ENCODE data around the gene ASPHD2. TPM values are rescaled to one million over a fixed set of nuclear protein-coding genes. Genes with fewer than 3 reads are reported as not detected.

The ASPHD2 gene
- polyA plus RNA-seq, 1 of the 3 experiments (the other 2 are of a cell fraction), result 2.2 TPM

DNA sequence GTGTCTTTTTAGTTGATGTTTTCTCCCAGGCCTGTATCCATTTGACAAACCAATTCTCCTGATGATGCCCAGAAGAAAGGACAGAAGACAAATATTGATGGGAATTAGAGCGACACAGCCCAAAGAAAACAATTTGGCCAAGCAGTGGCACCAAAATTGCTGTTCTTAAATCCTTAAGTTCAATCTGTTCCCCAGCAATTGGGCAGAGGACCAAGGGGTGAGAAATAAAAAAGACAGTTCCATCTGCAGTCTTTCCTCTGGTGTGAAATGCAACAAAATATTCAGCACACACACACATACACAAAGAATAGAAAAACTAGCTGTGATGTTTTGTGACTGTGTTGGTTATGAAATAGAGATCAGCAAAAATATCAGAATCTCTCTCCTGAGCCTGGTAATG lies 38.0 kb upstream of the ASPHD2 start:
- H4K20me1 ChIP-seq (ENCODE audit: insufficient read depth), result no peaks in the 10 kb centered on the region
- TF ChIP-seq, protein P1, sequence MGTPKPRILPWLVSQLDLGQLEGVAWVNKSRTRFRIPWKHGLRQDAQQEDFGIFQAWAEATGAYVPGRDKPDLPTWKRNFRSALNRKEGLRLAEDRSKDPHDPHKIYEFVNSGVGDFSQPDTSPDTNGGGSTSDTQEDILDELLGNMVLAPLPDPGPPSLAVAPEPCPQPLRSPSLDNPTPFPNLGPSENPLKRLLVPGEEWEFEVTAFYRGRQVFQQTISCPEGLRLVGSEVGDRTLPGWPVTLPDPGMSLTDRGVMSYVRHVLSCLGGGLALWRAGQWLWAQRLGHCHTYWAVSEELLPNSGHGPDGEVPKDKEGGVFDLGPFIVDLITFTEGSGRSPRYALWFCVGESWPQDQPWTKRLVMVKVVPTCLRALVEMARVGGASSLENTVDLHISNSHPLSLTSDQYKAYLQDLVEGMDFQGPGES (IDR thresholded peaks at IDR 0.05; ENCODE audit: low read depth, low read length), result no peak
- no peak for TF ChIP-seq GABPA (IDR thresholded peaks at IDR 0.05; ENCODE audit: low read depth)
- TF ChIP-seq, protein P2, sequence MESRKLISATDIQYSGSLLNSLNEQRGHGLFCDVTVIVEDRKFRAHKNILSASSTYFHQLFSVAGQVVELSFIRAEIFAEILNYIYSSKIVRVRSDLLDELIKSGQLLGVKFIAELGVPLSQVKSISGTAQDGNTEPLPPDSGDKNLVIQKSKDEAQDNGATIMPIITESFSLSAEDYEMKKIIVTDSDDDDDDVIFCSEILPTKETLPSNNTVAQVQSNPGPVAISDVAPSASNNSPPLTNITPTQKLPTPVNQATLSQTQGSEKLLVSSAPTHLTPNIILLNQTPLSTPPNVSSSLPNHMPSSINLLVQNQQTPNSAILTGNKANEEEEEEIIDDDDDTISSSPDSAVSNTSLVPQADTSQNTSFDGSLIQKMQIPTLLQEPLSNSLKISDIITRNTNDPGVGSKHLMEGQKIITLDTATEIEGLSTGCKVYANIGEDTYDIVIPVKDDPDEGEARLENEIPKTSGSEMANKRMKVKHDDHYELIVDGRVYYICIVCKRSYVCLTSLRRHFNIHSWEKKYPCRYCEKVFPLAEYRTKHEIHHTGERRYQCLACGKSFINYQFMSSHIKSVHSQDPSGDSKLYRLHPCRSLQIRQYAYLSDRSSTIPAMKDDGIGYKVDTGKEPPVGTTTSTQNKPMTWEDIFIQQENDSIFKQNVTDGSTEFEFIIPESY (IDR thresholded peaks at IDR 0.05; ENCODE audit: borderline replicate concordance, low read depth), result no peak
- TF ChIP-seq RCOR1 (IDR thresholded peaks at IDR 0.05; ENCODE audit: low read length), result no peak
- no peak for TF ChIP-seq EP300 (IDR thresholded peaks at IDR 0.05; ENCODE audit: borderline replicate concordance in 1 of 2, low read depth in 1 of 2, low read length in 1 of 2)
- TF ChIP-seq RXRA (IDR thresholded peaks at IDR 0.05; ENCODE audit: borderline replicate concordance, low read depth), result no peak
- no peak for TF ChIP-seq CHD2 (IDR thresholded peaks at IDR 0.05; ENCODE audit: low read length, partially characterized antibody)
- TF ChIP-seq, protein P3, sequence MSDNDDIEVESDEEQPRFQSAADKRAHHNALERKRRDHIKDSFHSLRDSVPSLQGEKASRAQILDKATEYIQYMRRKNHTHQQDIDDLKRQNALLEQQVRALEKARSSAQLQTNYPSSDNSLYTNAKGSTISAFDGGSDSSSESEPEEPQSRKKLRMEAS (IDR thresholded peaks at IDR 0.05; ENCODE audit: low read depth), result no peak
- TF ChIP-seq NFIC (IDR thresholded peaks at IDR 0.05; ENCODE audit: borderline replicate concordance), result no peak
- no peak for TF ChIP-seq YY1 (IDR thresholded peaks at IDR 0.05; ENCODE audit: low read depth)
- H2AFZ ChIP-seq (ENCODE audit: low read depth), result no peak overlapping the region
- POLR2A ChIA-PET, result no interaction called here
- H3K9ac ChIP-seq, result no peak overlapping the region
- H3F3A ChIP-seq (replicated peaks; ENCODE audit: insufficient read depth), result no peaks in the 10 kb centered on the region
- no peaks in the 10 kb centered on the region for H3K9me3 ChIP-seq
- no peaks in the 10 kb centered on the region for H3K9me2 ChIP-seq
- WGBS (ENCODE audit: low lambda C conversion rate), result 73% methylated on average over 1 of the region's 1 CpG
- H3K4me3 ChIP-seq (ENCODE audit: low read depth in 2 of 2, low read length in 1 of 2), result no peak overlapping the region
- no peak for DNase-seq
- CTCF ChIA-PET, result interaction anchor here (1.8 to 3.3 kb wide), 4 partner anchors 23 to 71 kb away, joined by 6 to 13 read pairs (median 11); no protein-coding TSS in a partner anchor
- no peaks in the 10 kb centered on the region for H3K27me3 ChIP-seq (ENCODE audit: insufficient read depth)
- H3K36me3 ChIP-seq (replicated peaks in 1 of 2; ENCODE audit: control insufficient read depth in 1 of 2, insufficient read depth in 2 of 2, low read length in 1 of 2), result no peaks in the 10 kb centered on the region
- H3K27ac ChIP-seq (ENCODE audit: low read depth in 2 of 2, low read length in 1 of 2), result no peak overlapping the region
- H3K4me1 ChIP-seq (ENCODE audit: control insufficient read depth in 1 of 2, insufficient read depth in 2 of 2, low read depth in 1 of 2, low read length in 1 of 2), result no peaks in the 10 kb centered on the region
- no peak overlapping the region for H3K4me2 ChIP-seq
- H3K79me2 ChIP-seq (ENCODE audit: insufficient read depth), result no peaks in the 10 kb centered on the region

DNA sequence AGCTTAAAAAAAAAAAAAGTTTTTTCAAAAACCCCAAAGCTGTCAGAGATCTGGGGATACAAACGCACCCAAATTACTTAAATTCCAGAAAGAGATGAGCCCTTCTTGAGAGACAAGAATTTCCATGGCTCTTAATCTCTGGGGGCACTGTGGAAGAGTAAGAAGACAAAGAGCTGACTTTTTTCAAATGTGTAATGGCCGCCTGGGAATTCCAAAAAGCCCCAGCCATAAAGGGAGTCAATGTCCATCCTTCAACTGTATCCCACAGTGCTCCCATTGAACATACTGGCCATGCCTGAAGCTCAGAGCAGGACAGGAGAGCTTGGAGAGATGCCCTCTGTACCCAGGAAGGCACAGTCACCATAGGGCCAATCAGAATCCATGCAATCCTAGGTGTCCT lies 37.4 kb upstream of the ASPHD2 start:
- Histone ChIP-seq H3K9ac (no peak overlapping the region), H4K20me1 (ENCODE audit: insufficient read depth) (no peaks in the 10 kb centered on the region), H3K4me2 (no peak overlapping the region), H3K27me3 (ENCODE audit: insufficient read depth) (no peaks in the 10 kb centered on the region), H3K27ac (ENCODE audit: low read depth in 2 of 2, low read length in 1 of 2) (no peak overlapping the region), H3K9me3 (no peaks in the 10 kb centered on the region), H3K36me3 (replicated peaks in 1 of 2; ENCODE audit: control insufficient read depth in 1 of 2, insufficient read depth in 2 of 2, low read length in 1 of 2) (no peaks in the 10 kb centered on the region), H3K79me2 (ENCODE audit: insufficient read depth) (no peaks in the 10 kb centered on the region), H3K4me1 (ENCODE audit: control insufficient read depth in 1 of 2, insufficient read depth in 2 of 2, low read depth in 1 of 2, low read length in 1 of 2) (no peaks in the 10 kb centered on the region), H3F3A (replicated peaks; ENCODE audit: insufficient read depth) (no peaks in the 10 kb centered on the region), H3K4me3 (ENCODE audit: low read depth in 2 of 2, low read length in 1 of 2) (no peak overlapping the region), H2AFZ (ENCODE audit: low read depth) (no peak overlapping the region), H3K9me2 (no peaks in the 10 kb centered on the region)
- POLR2A ChIA-PET, result no interaction called here
- WGBS (ENCODE audit: low lambda C conversion rate), result 42% methylated on average over 2 of the region's 2 CpGs
- CTCF ChIA-PET, result interaction anchor here (1.8 to 3.3 kb wide), 5 partner anchors 8 to 70 kb away, joined by 6 to 13 read pairs (median 11); no protein-coding TSS in a partner anchor
- TF ChIP-seq SIN3A (IDR thresholded peaks at IDR 0.05; ENCODE audit: borderline replicate concordance, low read depth, low read length) (no peak), RXRA (IDR thresholded peaks at IDR 0.05; ENCODE audit: borderline replicate concordance, low read depth) (no peak), MEF2A (IDR thresholded peaks at IDR 0.05; ENCODE audit: borderline replicate concordance, low read depth) (no peak), GATA2 (CRISPR knock-in tag; IDR thresholded peaks at IDR 0.05) (no peak), RFX5 (IDR thresholded peaks at IDR 0.05; ENCODE audit: low read length) (no peak)
- TF ChIP-seq, protein P2 (IDR thresholded peaks at IDR 0.05; ENCODE audit: borderline replicate concordance, low read depth), result no peak
- TF ChIP-seq, protein P4, sequence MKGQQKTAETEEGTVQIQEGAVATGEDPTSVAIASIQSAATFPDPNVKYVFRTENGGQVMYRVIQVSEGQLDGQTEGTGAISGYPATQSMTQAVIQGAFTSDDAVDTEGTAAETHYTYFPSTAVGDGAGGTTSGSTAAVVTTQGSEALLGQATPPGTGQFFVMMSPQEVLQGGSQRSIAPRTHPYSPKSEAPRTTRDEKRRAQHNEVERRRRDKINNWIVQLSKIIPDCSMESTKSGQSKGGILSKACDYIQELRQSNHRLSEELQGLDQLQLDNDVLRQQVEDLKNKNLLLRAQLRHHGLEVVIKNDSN (IDR thresholded peaks at IDR 0.05; ENCODE audit: borderline replicate concordance, low read depth), result no peak
- DNase-seq, result no peak

Data from SK-N-SH (cell line).